DOHH2 (cell line): ENCODE measurements around the gene TMEM87A.

ENCODE experiments used
- CTCF ChIP-seq: fragments of 200-600 bp; sonication (generic); IDR thresholded peaks from one replicate; pipeline ENCODE4 v1.5.1; 2014; ENCODE audit warnings: antibody characterized with exemption, mild to moderate bottlenecking, low read depth, low read length; ENCODE audit not compliant: poor library complexity, severe bottlenecking
- EZH2phosphoT487 ChIP-seq: fragments of 200-600 bp; sonication (generic); IDR thresholded peaks from 2 replicates; pipeline ENCODE4 v1.6.1; 2017; ENCODE audit warnings: borderline replicate concordance, mild to moderate bottlenecking, antibody characterized with exemption, low read length, moderate library complexity, mixed read lengths

- TF ChIP-seq CTCF (no peak), EZH2phosphoT487 (no peak)
Measured at GRCh38 chr15:42231088-42231487, 42.1 kb downstream of the TMEM87A start.
